H9 (cell line): Measurements from ENCODE around the gene PROC. TPM values are rescaled to one million over a fixed set of nuclear protein-coding genes. Genes with fewer than 3 reads are reported as not detected.

Experiments
- DNase-seq: peaks from one replicate; pipeline ENCODE4 v3.0.0-alpha.2; 2017
- H2AFZ ChIP-seq: one replicate; pipeline ENCODE4 v1.6.1; 2013; ENCODE audit warnings: mild to moderate bottlenecking, low read length, control low read depth, moderate library complexity
- H2AK5ac ChIP-seq: 2 replicates; pipeline ENCODE4 v1.6.1; 2013; ENCODE audit warnings: low read length, control low read depth, mixed read lengths; ENCODE audit not compliant: insufficient read length
- H2BK120ac ChIP-seq: one replicate; pipeline ENCODE4 v1.6.1; 2013; ENCODE audit warnings: low read depth, mild to moderate bottlenecking, low read length, control low read depth, inconsistent platforms; ENCODE audit not compliant: poor library complexity, severe bottlenecking
- H2BK12ac ChIP-seq: 2 replicates; pipeline ENCODE4 v1.6.1; 2013; ENCODE audit warnings: low read length, control low read depth, mixed read lengths, low read depth; ENCODE audit not compliant: insufficient read length
- H2BK15ac ChIP-seq: 2 replicates; pipeline ENCODE4 v1.6.1; 2013; ENCODE audit warnings: low read depth, low read length, control low read depth
- H2BK20ac ChIP-seq: one replicate; pipeline ENCODE4 v1.6.1; 2013; ENCODE audit warnings: low read depth, mild to moderate bottlenecking, low read length, control low read depth, inconsistent platforms; ENCODE audit not compliant: poor library complexity, severe bottlenecking
- H2BK5ac ChIP-seq: 2 replicates; pipeline ENCODE4 v1.6.1; 2013; ENCODE audit warnings: low read length, control low read depth, mixed read lengths; ENCODE audit not compliant: insufficient read length
- H3K14ac ChIP-seq: 2 replicates; pipeline ENCODE4 v1.6.1; 2013; ENCODE audit warnings: low read length, control low read depth; ENCODE audit not compliant: insufficient read depth
- H3K18ac ChIP-seq: 2 replicates; pipeline ENCODE4 v1.6.1; 2013; ENCODE audit warnings: low read depth, mild to moderate bottlenecking, mixed read lengths, low read length, control low read depth; ENCODE audit not compliant: insufficient read length
- H3K23ac ChIP-seq: 2 replicates; pipeline ENCODE4 v1.6.1; 2013; ENCODE audit warnings: low read length, control low read depth, mixed read lengths, low read depth; ENCODE audit not compliant: insufficient read length
- H3K23me2 ChIP-seq: 2 replicates; pipeline ENCODE4 v1.6.1; 2013; ENCODE audit warnings: low read depth, mild to moderate bottlenecking, mixed read lengths, low read length, control low read depth; ENCODE audit not compliant: insufficient read length, poor library complexity, severe bottlenecking
- H3K27ac ChIP-seq: 2 replicates; pipeline ENCODE4 v1.5.1; 2013; ENCODE audit warnings: low read length, control low read depth, mixed read lengths, low read depth; ENCODE audit not compliant: insufficient read length
- H3K27me3 ChIP-seq: 2 replicates; pipeline ENCODE4 v1.6.1; 2013; ENCODE audit warnings: low read length, control low read depth, inconsistent platforms; ENCODE audit not compliant: insufficient read depth
- H3K4ac ChIP-seq: 2 replicates; pipeline ENCODE4 v1.6.1; 2013; ENCODE audit warnings: low read depth, mild to moderate bottlenecking, control low read depth, inconsistent platforms, low read length, moderate library complexity
- H3K4me1 ChIP-seq: 2 replicates; pipeline ENCODE4 v1.6.1; 2013; ENCODE audit warnings: low read length, control low read depth, inconsistent platforms; ENCODE audit not compliant: insufficient read depth
- H3K4me2 ChIP-seq: 2 replicates; pipeline ENCODE4 v1.6.1; 2013; ENCODE audit warnings: low read length, control low read depth, mixed read lengths; ENCODE audit not compliant: insufficient read length, insufficient read depth
- H3K56ac ChIP-seq: 2 replicates; pipeline ENCODE4 v1.6.1; 2013; ENCODE audit warnings: low read depth, mild to moderate bottlenecking, mixed read lengths, low read length, control low read depth; ENCODE audit not compliant: insufficient read length
- H3K79me1 ChIP-seq: 2 replicates; pipeline ENCODE4 v1.6.1; 2013; ENCODE audit warnings: low read depth, mild to moderate bottlenecking, moderate library complexity, low read length, control low read depth, inconsistent platforms; ENCODE audit not compliant: insufficient read depth, poor library complexity, severe bottlenecking
- H3K79me2 ChIP-seq: 2 replicates; pipeline ENCODE4 v1.6.1; 2013; ENCODE audit warnings: low read length, control low read depth, inconsistent platforms; ENCODE audit not compliant: insufficient read depth
- H3K9ac ChIP-seq: 2 replicates; pipeline ENCODE4 v1.6.1; 2013; ENCODE audit warnings: low read length, control low read depth, mixed read lengths; ENCODE audit not compliant: insufficient read length; ENCODE audit errors: extremely low read depth
- H3K9me3 ChIP-seq: one replicate; pipeline ENCODE4 v1.6.1; 2013; ENCODE audit warnings: low read depth, low read length, inconsistent platforms; ENCODE audit not compliant: control insufficient read depth
- H3T11ph ChIP-seq: one replicate; pipeline ENCODE4 v1.6.1; 2013; ENCODE audit warnings: mild to moderate bottlenecking, low read length, control low read depth, inconsistent platforms
- H4K20me1 ChIP-seq: one replicate; pipeline ENCODE4 v1.6.1; 2013; ENCODE audit not compliant: control insufficient read depth, insufficient read length, insufficient read depth
- H4K5ac ChIP-seq: 2 replicates; pipeline ENCODE4 v1.6.1; 2013; ENCODE audit warnings: low read depth, mild to moderate bottlenecking, mixed read lengths, low read length, control low read depth; ENCODE audit not compliant: insufficient read length
- H4K8ac ChIP-seq: replicated peaks from 2 replicates; pipeline ENCODE4 v1.6.1; 2013; ENCODE audit warnings: low read length, control low read depth, mixed read lengths, low read depth; ENCODE audit not compliant: insufficient read length
- H4K91ac ChIP-seq: 2 replicates; pipeline ENCODE4 v1.6.1; 2013; ENCODE audit warnings: low read depth, mild to moderate bottlenecking, moderate library complexity, mixed read lengths, low read length, control low read depth; ENCODE audit not compliant: insufficient read length
- H3K27ac Mint-ChIP-seq, 3 experiments: 2 replicates in 2 of 3; 3 replicates in 1 of 3; pipeline ENCODE4 v1.8.0; 2020 to 2021; ENCODE audit warnings: mixed read lengths in 3 of 3, mild to moderate bottlenecking in 1 of 3, moderate library complexity in 1 of 3
- H3K27me3 Mint-ChIP-seq: 2 replicates; pipeline ENCODE4 v1.8.0; 2021; ENCODE audit warnings: low read depth, mild to moderate bottlenecking, moderate library complexity, mixed read lengths
- H3K36me3 Mint-ChIP-seq, 3 experiments: 2 replicates in 2 of 3; 3 replicates in 1 of 3; pipeline ENCODE4 v1.8.0; 2020 to 2021; ENCODE audit warnings: low read depth in 3 of 3, mixed read lengths in 3 of 3; ENCODE audit not compliant: insufficient read depth in 1 of 3
- H3K4me1 Mint-ChIP-seq, 2 experiments: 2 replicates each; pipeline ENCODE4 v1.8.0; 2020; ENCODE audit warnings: mixed read lengths in 2 of 2
- H3K4me3 Mint-ChIP-seq, 2 experiments: 2 replicates in 1 of 2; 3 replicates in 1 of 2; pipeline ENCODE4 v1.8.0; 2020 to 2021; ENCODE audit warnings: mild to moderate bottlenecking in 2 of 2, mixed read lengths in 2 of 2, moderate library complexity in 1 of 2
- H3K9me3 Mint-ChIP-seq, 2 experiments: 2 replicates in 1 of 2; 3 replicates in 1 of 2; pipeline ENCODE4 v1.8.0; 2020; ENCODE audit warnings: mild to moderate bottlenecking in 2 of 2, mixed read lengths in 2 of 2, moderate library complexity in 1 of 2
- WGBS: extraction: QIAGEN DNeasy Blood & Tissue Kit; methylation state at CpG from one replicate; pipeline ENCODE4 v1.1.7; 2013; ENCODE audit warnings: missing lambda C conversion rate, low lambda C conversion rate, mixed read lengths; ENCODE audit not compliant: insufficient read length; ENCODE audit errors: extremely low coverage; 5-methylcytosine and 5-hydroxymethylcytosine counted together
- total RNA-seq: library from RNA; stranded (reverse); gene quantifications from 2 replicates; pipeline ENCODE4 v1.2.1, GENCODE V29; 2021
- TF ChIP-seq, protein P1 (sequence below): fragments of 200-600 bp; sonication (generic); conservative IDR thresholded peaks from 3 replicates; pipeline ENCODE4 v1.8.0; 2021; ENCODE audit warnings: antibody characterized with exemption, mild to moderate bottlenecking

PROC gene
- total RNA-seq, 1 experiment from 2014 or later: 0.61 TPM

DNA sequence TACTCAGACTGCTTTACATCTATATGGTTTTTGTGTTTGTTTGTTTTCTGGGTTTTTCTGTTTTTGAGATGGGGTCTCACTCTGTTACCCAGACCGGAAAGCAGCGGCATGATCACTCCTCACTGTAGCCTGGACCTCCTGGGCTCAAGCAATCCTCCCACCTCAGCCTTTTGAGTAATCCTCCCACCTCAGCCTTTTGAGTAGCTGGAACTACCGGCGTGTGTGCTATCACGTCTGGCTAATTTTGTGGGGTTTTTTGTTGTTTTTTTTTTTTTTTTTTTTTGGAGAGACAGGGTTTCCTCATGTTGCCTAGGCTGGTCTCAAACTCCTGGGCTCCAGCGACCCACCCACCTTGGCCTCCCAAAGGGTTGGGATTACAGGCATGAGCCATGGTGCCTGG lies 39.5 kb upstream of the PROC start:
- Histone ChIP-seq H4K20me1 (no peaks in the 10 kb centered on the region), H3K9me3 (peaks cover 21% of the 10 kb centered on the region), H2BK12ac (no peak overlapping the region), H3K4ac (no peak overlapping the region), H3K79me1 (no peaks in the 10 kb centered on the region), H4K91ac (no peak overlapping the region), H2AFZ (no peak overlapping the region), H3K4me1 (no peaks in the 10 kb centered on the region), H2AK5ac (no peak overlapping the region), H3K23me2 (no peaks in the 10 kb centered on the region), H2BK15ac (no peak overlapping the region), H3K9ac (no peak overlapping the region), H2BK20ac (no peak overlapping the region), H4K8ac (no peak overlapping the region), H3K14ac (no peak overlapping the region), H2BK120ac (no peak overlapping the region), H3K23ac (no peak overlapping the region), H2BK5ac (no peak overlapping the region), H3K27me3 (no peaks in the 10 kb centered on the region), H3T11ph (no peak overlapping the region), H4K5ac (no peak overlapping the region), H3K56ac (no peak overlapping the region), H3K79me2 (peaks cover 10% of the 10 kb centered on the region; the same call in 1 of the 2 replicates), H3K4me2 (no peak overlapping the region), H3K27ac (no peak overlapping the region), H3K18ac (no peak overlapping the region)
- peaks cover 0 to 2% of the 10 kb centered on the region in 2 experiments; a peak in 2 of 4 replicates for H3K4me1 Mint-ChIP-seq
- DNase-seq: no peak
- TF ChIP-seq, protein P1, sequence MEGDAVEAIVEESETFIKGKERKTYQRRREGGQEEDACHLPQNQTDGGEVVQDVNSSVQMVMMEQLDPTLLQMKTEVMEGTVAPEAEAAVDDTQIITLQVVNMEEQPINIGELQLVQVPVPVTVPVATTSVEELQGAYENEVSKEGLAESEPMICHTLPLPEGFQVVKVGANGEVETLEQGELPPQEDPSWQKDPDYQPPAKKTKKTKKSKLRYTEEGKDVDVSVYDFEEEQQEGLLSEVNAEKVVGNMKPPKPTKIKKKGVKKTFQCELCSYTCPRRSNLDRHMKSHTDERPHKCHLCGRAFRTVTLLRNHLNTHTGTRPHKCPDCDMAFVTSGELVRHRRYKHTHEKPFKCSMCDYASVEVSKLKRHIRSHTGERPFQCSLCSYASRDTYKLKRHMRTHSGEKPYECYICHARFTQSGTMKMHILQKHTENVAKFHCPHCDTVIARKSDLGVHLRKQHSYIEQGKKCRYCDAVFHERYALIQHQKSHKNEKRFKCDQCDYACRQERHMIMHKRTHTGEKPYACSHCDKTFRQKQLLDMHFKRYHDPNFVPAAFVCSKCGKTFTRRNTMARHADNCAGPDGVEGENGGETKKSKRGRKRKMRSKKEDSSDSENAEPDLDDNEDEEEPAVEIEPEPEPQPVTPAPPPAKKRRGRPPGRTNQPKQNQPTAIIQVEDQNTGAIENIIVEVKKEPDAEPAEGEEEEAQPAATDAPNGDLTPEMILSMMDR: no peak
- H3K27ac Mint-ChIP-seq: no peak overlapping the region
- no CpG with 5 or more reads among the region's 6 CpGs for WGBS
- no peaks in the 10 kb centered on the region for H3K27me3 Mint-ChIP-seq
- peaks cover 23 to 42% (median 27%) of the 10 kb centered on the region in 3 experiments for H3K36me3 Mint-ChIP-seq
- no peak overlapping the region for H3K4me3 Mint-ChIP-seq
- peaks cover 29 to 31% of the 10 kb centered on the region in 2 experiments for H3K9me3 Mint-ChIP-seq
